Activated T-cell treated with anti-CD3 and anti-CD28 coated beads, Interleukin-2, amount 50 U/mL, for 1 hour (primary cell): ENCODE results near the gene NACC2.

Experiments
- DNase-seq: peaks from one replicate; pipeline ENCODE4 v3.0.0-alpha.2; 2020

The NACC2 gene

GRCh38 chr9:136091582-136092352 is 3.3 kb downstream of the NACC2 start:
- DNase-seq = no peak

- no peak for DNase-seq
Observed at GRCh38 chr9:136090768-136091581, 4.1 kb downstream of the NACC2 start.

- no peak for DNase-seq
Observed at GRCh38 chr9:136090056-136090735, 4.9 kb downstream of the NACC2 start.

GRCh38 chr9:136089697-136090045 is 5.4 kb downstream of the NACC2 start:
- no peak for DNase-seq

GRCh38 chr9:136088939-136089696 is 6.0 kb downstream of the NACC2 start:
- no peak for DNase-seq

GRCh38 chr9:136088481-136088938 is 6.6 kb downstream of the NACC2 start:
- DNase-seq = no peak

GRCh38 chr9:136087741-136088480 is 7.2 kb downstream of the NACC2 start:
- no peak for DNase-seq

GRCh38 chr9:136086951-136087740 is 7.9 kb downstream of the NACC2 start:
- DNase-seq = no peak

- no peak for DNase-seq
Observed at GRCh38 chr9:136086213-136086881, 8.7 kb downstream of the NACC2 start.

- DNase-seq = no peak
Observed at GRCh38 chr9:136085815-136086212, 9.3 kb downstream of the NACC2 start.

GRCh38 chr9:136084063-136084944 is 10.8 kb downstream of the NACC2 start:
- no peak for DNase-seq

GRCh38 chr9:136083558-136084062 is 11.5 kb downstream of the NACC2 start:
- DNase-seq = no peak

- DNase-seq = no peak
Observed at GRCh38 chr9:136082496-136083361, 12.4 kb downstream of the NACC2 start.

- no peak for DNase-seq
Observed at GRCh38 chr9:136081826-136082495, 13.1 kb downstream of the NACC2 start.

- no peak for DNase-seq
Observed at GRCh38 chr9:136081113-136081825, 13.8 kb downstream of the NACC2 start.

- DNase-seq = no peak
Observed at GRCh38 chr9:136080716-136081112, 14.4 kb downstream of the NACC2 start.

GRCh38 chr9:136079916-136080246 is 15.2 kb downstream of the NACC2 start:
- DNase-seq = no peak
